Measurements from ENCODE around the gene ASCL5.

DNA sequence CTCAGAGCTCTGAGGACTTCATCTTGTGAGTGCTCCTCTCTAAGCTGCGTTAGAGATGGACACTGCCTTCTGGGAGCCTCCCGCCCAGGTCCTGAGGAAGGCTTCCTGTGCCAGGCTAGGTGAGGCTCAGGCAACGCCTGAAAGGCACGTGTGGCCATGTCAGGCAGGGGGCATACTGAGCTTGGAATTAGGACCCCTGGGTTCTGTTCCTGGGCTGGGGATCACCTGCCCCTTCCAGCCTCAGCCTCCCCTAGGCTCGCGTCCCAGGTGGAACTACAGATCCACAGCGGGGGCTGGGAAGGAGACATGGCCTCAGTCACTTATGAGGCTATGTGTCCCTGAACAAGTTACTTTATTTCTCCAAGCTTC lies 10.0 kb upstream of the ASCL5 start:
- TF ChIP-seq EZH2 (IDR thresholded peaks at IDR 0.05) (no peak), POLR2AphosphoS5 (IDR thresholded peaks at IDR 0.05; ENCODE audit: borderline replicate concordance, low read depth, low read length) (no peak), FOXP2 (optimal IDR thresholded peaks at IDR 0.05; ENCODE audit: control extremely low read depth, extremely low read length, insufficient read depth) (no peak)
